AG20443 (cell line): Measurements from ENCODE around the gene IL11RA.
A peak's percentile ranks its signal among the peaks of the same experiment; 100 is the strongest.

Experiments used
- DNase-seq: peaks from one replicate; pipeline ENCODE4 v3.0.0; 2012; ENCODE audit warnings: low spot score, mixed read lengths

Gene IL11RA

DNA sequence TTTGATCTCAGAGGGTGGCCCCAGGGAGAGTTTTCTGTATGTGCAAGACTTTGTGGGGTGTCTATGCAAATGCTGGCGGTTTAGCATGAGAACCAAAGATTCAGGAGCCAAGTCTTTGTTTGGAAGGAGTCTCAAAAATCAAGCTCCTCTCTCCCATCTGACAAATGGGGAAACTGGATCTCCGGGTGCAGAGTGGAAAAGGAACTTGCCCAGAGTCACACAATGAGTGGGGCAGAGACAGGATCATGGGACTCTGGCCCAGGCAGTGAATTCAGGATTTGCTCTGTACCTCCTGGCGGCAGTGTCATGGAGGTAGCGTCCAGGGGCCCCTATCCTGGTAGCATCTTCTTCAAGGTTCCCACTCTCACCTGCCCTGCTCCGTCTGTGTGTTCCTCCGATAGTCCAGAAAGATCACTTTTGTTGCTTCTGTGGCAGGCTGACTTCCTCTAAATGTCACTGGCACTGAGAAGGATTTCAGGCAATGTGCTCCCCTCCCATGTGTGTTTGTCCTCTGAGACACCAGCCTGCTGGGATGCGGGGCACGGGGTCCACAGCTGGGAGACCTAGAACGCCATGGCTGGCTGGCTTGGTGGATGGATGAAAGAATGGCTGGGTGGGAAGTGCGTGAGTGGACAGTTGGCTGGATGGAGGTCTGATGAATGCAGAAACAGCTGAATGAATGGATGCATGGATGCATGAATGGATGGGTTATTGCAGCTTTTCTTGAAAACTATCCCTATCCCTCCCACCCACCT lies 35.5 kb downstream of the IL11RA start:
- no peak for DNase-seq

DNA sequence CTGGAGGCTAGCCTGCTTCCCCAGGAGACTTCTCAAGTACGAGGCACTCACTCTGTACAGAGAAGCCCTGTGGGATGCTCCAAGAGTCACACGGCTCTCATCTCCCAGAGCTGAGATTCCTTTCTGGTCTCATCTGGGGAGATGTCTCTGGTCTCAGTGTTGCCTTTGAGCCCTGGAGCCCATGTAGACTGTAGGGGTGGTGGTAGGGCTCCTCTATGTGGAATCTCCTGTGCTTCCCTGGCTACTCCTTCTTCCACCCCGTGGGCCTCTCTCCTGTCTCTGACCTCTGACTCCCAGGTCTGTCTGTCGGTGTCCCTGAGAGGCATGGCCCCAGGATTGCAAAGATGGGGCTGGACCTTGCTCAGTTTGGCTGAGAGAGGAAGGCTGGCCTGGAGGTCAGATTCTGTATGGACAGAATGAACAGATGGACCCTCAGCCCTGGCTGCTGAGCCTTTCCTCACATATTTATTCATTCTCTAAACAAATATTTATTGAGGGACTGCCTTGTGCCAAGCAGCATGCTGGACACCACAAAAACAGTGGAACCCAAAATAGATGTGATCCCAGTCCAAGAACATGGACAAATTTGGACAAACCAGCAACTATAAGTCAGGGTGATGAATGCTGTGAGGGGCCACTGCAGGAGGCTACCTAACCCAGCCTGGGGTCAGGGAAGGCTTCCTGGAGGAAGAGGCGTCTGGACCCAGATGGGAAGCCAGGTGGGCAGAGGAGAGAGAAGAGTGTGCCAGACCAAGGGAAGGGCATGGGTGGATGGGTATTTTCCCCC lies 36.5 kb downstream of the IL11RA start:
- no peak for DNase-seq

DNA sequence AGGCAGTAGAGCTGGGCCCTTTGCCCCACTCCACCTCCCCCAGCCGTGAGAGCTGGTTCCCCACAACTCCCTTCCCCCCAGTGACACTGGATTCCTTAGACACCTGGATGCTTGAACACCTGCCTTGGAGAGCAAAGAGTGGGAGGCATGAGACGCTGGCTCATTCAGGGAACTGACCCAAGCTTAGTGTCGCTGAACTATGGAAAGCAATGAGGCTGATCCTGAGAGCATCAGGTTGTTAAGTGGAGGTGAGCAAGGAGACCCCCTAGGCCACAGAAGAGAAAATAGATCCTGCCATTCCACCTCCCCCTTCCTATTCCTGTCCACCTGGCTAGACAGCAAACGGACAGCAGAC lies 37.1 kb downstream of the IL11RA start:
- DNase-seq, result no peak

DNA sequence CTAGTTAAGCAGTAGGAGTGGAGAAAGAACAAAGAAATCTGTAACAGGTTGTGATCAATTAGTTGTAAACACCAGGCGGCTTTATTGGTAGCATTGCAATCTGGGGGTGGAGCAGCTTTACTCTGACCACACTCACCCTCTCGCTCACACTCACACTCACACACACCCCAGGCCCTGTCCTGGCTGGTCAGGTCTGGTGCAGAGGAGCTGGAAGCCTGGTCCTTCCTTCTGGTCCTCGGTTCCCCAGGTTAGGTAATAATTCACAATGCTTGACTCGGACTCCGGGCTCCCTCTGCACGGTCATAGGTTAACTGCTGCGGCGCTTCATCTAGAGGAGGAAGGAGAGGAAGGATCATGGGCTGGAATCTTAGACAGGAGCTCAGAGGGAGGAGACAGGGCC lies 37.5 kb downstream of the IL11RA start:
- DNase-seq, result no peak

DNA sequence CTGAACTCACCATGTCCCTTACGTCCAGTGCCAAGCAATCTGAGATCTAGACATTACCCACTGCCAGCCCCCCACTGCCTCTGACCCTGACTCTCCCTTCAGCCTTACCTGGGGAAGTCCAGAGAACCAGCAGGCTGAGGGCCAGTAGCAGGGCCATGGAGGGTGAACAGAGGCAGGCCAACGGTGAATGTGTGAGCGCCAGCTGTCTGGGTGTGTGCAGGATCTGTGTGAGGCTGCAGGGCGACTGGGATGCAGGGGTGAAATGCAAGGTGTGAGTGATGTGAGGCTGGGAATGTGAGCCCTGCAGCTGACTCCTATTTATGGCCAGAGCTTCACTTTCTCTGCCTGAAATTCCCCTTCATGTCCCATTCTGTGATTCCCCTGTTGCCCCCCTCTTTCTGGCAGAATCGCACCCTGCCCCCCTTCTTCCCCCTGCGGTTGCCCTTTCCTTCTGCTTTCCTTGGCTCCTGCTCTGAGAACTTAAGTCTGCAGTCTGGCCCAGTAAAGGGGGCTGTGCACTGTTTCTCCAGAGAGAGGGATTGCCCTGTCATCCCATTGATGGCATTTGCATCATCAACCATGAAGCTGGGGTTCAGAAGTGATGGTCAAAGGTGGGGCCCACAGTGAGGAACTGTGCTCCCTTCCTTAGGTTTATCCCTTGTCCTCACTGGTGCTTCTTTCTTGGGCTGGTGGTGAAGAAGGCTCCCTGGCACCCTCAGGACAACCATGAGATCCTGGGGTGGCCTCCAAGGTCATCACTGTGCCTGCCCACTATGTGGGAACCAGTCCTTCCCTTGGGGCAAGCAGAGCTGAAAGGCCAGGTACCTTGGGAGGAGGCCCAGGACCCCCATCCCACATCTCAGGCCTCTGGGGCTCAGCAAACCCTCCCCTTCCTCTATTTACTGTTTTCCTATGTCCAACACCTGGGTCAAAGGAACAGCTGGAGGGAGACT lies 39.3 kb downstream of the IL11RA start, which contains the start of gene CCL19:
Gene CCL19, minus strand, starts transcription at position 294 of the 953 bp plus-strand sequence. Its CDS starts 137 bp downstream, at position 157.
- no peak for DNase-seq

DNA sequence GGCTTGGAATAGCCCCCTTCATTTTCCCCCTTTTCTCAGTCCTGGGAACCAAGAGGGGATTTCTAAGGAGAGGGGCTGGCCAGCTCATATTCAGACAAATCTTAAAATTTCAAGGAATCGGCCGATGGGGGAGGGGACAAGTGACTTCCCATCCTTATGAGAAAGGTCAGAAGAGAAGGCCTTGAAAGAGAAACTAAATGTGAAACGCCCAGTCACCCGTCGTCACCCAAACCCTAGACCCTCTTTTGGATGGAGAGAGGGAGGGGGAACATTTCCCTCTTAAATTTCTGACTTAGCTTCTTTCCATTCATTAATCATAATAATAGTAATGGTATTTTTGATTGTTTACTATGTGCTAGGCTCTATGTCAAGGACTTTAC lies 39.9 kb downstream of the IL11RA start:
- no peak for DNase-seq

DNA sequence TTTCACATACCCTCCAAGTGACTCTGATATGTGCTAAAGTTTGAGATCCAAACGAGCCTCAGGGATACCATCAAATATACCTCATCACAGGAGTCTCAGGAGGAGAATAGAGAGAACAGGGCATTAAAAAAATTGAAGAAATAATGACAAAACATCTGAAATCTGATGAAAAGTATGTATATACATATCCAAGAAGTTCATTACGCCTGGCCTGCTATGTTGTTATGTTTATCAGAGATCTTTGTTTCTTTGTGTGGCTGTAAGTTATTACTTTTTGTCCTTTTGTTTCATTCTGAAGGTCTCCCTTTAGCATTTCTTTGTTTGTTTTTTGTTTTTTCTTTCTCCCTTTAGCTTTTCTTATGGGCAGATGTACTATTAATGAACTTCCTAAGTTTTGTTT lies 41.6 kb downstream of the IL11RA start:
- no peak for DNase-seq

DNA sequence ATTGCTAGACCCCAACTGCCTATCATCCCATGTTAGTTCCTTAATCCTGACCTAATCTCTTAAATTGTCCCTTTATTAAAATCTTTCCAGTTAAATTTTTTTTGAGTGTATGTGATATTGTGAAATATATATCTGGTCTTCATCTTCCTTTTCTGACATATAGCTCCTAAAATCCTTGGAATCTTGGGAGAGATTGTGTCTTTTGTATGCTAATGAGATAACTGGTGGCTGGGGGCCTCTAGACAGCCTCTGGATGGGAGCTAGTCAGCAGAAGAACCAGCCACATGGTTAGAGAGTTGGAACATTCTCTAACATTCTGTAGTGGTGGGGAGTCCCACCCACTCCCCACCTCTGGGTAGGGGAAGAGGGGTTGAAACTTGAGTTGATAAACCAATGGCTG lies 42.8 kb downstream of the IL11RA start:
- DNase-seq, result no peak

DNA sequence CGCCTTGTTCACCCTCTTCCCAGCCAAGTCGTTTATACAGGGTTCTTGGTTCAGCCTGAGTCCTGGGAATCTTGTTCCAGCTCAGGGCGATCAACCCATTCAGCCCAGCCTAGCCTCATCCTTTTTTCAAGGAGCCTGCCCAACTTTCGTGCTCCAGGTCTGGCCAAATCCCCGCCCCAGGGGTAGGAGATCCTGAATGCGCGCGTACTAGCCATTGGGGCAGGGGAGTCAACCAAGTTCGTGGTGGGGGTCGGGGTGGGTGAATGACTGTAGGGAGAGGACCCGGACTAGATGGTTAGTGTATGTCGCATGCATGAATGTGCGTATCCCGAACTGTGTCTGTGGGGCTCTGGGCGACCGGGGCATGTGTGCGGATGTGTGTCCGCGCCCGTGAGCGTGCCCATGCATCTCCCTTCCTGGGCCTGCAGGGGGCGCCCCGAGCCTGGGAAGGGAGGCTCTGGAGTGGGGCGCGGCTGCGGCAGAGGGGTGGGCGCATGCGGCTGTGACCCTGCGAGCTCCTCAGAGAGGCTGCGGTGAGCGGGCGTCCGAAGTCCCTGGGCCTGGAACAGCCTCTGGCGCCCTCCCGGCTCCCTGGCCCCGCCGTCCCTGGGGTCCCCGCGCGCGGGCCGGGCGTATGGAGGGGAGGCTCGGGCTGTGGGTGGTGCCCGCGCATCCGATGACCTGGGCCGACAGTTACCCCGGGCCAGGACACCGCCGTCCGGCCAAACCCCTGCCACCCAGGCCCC lies 49.2 kb downstream of the IL11RA start:
- DNase-seq, result peak; percentile 93

DNA sequence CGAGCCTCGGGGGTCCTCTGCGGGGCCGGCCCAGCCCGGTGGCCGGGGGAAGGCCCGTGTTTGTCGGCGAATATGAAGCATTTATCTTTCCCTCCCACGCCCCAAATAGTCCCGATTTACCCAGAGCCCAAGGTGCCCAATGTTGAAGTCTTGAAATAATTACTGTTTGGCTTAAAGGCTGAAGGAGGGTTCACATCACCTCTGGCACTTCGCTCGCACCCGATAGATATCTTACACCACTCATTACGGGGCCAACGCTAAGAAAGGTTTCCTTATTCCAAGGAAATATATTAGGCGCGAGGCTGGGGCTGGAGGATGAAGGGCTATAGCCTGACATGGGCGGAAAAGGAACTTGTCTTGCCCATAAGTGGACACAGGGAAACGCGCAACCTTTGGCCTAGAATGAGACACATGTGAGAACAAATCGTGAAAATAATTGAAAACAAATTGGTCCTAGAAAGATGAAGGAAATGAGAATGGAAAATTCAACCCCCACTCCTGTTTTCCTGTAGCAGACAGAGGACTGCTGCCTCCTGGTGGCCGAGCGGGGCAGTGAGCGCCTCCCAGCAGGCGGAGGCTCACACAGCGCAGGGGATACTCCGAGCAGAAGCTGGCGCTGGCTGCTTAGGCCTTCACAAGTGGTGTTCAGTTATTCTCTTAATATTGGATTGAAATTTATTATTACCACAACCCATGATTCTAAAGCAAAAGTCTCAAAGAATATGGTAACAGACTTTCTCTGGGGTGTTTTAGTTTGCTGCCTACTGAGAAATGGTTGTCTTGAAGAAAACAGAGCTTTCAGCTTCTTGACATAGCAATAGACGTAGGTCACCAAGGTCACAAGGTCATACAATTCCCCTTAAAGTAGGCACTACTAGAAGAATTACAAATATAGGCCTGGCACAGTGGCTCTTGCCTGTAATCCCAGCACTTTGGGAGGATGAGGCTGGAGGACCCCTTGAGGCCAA lies 50.1 kb downstream of the IL11RA start:
- peak; percentile 94 for DNase-seq

DNA sequence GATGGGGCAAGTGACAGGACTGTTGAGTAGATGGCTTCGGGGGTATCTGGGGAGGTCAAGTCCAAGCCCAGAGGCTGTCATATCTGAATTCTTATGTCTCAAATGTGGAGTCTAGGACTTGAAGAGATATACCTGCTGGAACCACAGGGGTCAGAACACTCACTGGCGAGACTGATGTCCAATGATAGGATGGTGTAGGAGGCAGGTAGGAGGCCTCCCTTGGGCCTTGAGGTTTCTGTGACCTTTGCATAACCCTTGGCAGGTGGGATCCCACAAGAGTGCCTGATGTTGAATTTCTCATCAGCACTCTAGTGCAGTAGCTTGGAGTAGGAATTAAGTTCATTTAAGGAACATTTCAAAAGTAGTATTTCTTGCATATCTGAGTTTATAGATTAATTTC lies 55.1 kb downstream of the IL11RA start:
- DNase-seq, result no peak

DNA sequence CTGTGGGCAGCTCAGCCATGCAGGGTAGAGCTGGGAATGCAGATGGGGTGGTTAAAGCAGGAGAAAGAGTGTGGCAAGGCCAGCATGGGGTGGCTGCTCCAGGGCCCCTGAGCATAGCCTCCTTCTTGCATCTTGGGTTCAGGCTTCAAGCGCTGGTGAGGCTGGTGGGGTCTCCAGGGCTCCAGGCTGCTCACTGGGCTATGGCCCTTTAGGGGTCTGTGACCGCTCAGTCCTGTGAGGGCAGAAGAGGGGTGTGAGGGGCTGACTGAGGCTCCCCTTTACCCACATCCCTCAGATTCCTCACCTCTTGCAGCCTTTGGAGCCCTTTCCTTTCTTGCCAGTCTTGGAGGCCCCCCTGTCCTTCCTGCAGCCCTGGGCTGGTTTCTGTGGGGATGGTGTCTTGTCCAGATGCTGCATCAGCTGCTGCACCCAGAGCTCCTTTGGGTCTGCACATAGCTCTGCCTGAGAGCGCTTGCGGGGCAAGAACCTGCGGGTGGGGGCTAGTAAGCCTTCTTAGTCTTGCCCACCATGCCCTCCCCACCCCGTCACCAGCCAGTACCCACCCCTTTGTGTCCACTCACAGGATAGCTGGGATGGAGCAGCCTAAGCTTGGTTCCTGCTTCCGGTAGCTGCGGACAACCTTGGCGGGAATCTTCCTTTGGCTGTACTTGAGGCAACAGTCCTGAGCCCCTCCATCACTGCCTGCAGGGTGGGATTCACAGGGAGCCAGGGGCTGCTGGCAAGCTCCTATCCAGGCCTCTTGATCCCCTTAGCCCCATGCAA lies 57.4 kb downstream of the IL11RA start:
- DNase-seq, result no peak

DNA sequence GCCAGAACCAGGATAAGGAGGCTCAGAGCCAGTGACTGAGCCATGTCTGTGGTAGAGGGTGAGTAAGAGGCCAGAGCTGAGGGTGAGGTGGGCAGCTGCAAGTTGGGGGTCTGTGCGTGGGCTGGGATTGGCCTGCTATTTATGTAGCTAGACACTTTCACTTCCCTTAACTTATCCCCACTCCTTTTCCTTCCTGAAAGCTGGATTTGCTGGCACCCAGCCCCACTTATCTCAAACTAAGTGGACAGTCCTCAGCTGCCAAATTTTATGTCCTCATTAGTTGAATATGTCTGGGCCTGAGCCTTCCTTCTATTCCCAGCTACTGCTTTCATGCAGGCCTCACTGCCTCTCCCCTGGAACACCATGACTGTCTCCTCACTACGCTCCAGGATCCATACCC lies 58.0 kb downstream of the IL11RA start, which contains the start of gene CCL21:
Gene CCL21, minus strand, starts transcription at position 114 of the 400 bp plus-strand sequence. Its CDS starts 70 bp downstream, at position 44.
- DNase-seq, result no peak
